GM18520 (cell line): ENCODE measurements around the gene MIDN.

Experiments
- ATAC-seq: cut with Tn5 transposase; IDR thresholded peaks from one replicate; pipeline ENCODE4 v1.9.1; 2021; ENCODE audit not compliant: unreplicated experiment

MIDN gene

GRCh38 chr19:1280636-1281568 lies 32.5 kb downstream of the MIDN start:
- no peak for ATAC-seq

DNA sequence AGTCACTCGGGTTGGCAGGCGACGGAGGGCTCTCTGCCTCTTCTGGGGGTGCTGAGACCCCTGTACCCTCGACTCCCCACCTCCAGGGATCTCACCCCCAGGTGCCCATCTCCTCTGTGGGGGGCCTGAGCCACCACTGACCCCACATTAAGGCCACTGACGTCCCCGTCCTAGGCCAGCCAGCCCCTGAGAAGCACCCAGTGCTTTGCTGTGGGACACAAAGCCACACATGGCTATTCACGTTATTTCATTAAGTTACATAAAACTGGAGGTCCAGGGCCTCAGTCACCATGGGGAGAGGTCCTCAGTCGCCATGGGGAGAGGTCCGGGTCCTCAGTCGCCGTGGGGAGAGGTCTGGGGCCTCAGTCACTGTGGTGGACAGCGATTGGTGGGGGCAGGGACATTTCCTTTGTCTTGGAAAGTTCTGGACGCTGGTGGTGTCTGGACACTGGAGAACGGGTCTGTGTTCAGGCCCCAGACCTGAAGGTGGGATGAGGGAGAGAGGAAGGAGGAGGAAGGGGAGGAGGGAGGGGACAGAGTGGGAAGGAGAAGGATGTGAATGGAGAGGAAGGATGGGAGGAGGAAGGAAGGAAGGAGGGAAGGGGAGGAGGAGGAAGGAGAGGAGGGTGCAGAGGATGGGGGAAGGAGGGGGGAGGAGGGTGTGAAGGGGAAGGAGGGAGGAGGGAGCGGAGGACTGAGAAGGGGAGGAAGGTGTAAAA lies 33.3 kb downstream of the MIDN start:
- no peak for ATAC-seq

- ATAC-seq = no peak
Measured at GRCh38 chr19:1282588-1283206, 34.3 kb downstream of the MIDN start.

DNA sequence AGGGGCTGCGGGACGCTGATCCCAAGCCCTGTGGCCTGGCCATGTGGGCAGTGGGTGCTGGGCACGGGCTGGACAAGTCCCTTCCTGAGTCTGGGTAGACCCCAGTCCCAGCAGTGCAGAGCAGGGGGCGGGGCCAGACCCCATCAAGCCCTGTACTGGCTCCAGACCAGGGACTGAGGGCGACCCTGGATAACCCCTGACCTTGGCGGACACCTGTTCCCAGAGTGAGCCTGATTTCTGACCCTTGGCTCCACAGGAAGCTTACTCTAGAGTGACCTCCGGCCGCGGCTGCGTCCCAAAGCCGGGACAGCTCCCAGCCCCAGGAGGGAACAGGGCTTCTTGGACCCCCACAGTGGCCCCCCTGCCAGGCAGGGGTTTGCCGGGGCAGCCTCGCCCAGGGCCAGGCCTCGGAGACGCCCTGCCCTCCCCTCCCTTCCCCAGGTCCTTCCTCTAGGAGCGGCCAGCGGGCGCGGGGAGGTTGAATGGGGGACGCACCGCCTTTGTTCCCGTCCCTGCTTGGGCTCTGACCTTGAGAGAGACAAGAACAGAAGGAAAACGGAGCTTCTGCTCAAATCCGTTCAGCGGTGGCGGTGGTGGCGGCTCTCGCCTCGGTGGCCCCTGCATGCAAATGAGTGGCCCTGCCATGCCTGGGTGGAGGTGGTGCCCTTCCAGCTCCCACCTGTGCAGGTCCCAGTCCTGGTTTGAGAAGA lies 35.0 kb downstream of the MIDN start:
- no peak for ATAC-seq

DNA sequence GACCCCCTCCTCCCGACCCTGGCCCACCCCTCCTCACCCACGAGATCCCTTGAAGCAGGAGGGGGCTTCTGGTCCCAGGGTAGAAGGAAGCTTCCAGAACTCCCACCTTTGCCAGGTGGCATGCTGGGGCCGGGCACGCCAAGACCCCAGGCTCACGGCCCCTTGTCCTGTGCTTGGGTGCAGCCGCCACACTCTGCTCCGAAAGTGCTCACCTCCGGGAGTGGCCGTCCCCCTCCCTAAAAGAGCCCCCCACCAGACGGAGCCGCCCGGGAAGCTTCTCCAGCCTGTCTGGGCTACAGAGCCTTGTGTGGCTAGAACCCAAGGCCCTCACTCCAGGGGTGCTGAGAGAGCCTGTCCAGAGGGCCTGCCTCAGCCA lies 35.5 kb downstream of the MIDN start:
- ATAC-seq = no peak

GRCh38 chr19:1284293-1284978 lies 36.1 kb downstream of the MIDN start:
- ATAC-seq = no peak

DNA sequence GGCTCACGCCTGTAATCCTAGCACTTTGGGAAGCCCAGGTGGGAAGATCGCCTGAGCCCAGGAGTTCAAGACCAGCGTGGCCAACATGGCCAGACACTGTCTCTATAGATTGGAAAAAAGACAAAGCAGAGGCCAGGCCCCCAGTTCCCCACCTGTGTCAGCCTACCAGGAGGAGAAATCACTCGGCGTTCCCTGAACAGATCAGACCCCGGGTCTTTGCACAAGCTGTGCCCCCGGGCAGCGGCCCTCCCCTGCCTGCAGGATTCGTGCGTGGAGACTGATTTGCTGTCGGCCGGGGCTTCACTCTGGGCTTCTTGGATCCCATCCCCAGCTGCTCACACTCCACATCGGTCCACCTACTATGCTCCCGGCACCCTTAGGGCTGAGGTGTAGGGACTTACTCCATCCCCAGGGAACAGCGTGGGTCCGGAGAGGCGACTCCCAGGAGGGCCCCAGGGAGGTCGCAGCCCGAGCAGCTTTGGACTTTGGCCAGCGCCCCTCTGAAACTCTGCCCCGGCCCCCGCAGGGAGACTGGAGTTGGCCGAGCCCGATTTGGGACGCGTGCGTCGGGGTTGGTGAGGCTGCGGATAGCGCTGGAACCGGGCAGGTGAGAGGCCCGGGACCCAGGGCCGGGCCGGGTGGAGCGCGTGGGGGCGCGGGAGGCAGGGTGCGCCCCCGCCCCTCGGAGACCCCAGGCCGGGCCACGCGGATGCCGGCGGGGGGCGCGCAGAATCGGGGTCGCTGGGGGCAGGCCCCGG lies 36.8 kb downstream of the MIDN start:
- no peak for ATAC-seq

- ATAC-seq = no peak
Measured at GRCh38 chr19:1285737-1286360, 37.5 kb downstream of the MIDN start, which contains the start of gene EFNA2. Gene EFNA2, plus strand, starts transcription at chr19:1285873. Its CDS starts 296 bp downstream, at chr19:1286169.

- no peak for ATAC-seq
Measured at GRCh38 chr19:1286487-1287353, 38.3 kb downstream of the MIDN start.

- no peak for ATAC-seq
Measured at GRCh38 chr19:1287354-1288225, 39.2 kb downstream of the MIDN start.

GRCh38 chr19:1288226-1288612 lies 39.8 kb downstream of the MIDN start:
- ATAC-seq = no peak

DNA sequence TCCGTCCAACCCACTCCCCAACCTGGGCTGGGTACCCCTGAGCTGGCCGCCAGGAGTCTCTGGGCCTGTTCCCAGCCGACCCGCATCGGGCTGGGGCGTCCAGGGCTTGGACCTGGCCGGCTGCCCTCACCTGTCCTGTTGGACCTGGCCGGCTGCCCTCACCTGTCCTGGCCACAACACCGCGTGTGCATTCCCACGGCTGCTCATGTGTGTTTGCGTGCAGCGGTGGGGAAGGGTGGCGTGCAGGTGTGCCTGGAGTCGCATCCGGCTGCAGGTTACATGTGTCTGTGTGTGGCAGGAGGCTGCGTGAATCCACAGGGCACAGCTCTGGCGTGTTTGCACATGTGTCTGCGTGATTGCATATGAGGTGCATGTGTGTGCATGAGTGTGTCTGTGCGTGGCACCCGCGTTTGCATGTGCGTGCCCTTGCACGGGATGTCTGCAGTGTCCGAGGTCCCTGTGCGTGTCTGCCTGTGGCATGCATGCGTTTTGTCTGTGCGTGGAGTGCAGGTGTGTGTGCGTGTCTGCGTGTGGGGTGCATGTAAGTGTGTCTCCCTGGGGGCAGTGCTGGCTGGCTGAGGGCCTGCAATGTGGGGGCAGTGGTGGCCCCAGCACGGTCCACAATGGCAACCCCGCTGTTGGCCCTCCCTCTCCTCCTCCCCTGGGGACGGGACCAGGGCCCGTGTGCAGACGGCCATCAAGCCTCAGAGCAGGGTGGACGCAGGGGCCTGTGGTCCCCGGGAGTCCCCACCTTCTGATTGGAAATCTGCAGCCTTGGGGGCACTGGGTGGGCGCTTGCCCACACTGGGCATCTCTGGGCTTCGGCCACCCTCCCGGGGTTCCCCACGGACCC lies 40.7 kb downstream of the MIDN start:
- ATAC-seq = no peak

DNA sequence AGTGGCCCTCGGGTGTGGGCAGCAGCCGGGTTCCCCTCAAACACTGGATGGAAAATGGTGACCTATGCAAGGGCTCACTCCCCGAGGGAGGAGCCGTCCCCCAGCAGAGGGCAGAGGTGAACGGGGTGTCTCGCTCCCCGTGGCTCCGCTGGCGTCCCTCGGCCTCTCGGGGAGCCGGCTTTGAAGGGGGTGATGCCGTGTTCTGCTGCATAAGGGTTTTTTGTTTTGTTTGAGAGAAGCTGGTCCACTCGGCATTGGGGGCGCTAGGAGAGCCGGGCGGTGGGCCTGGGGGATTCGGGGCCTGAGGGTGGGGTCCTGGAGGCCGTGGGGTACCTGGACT lies 41.3 kb downstream of the MIDN start:
- no peak for ATAC-seq

GRCh38 chr19:1290196-1290702 lies 41.9 kb downstream of the MIDN start:
- no peak for ATAC-seq

- no peak for ATAC-seq
Measured at GRCh38 chr19:1290703-1291651, 42.6 kb downstream of the MIDN start.
